ENCODE data around the gene RNASEH2B.

DNA sequence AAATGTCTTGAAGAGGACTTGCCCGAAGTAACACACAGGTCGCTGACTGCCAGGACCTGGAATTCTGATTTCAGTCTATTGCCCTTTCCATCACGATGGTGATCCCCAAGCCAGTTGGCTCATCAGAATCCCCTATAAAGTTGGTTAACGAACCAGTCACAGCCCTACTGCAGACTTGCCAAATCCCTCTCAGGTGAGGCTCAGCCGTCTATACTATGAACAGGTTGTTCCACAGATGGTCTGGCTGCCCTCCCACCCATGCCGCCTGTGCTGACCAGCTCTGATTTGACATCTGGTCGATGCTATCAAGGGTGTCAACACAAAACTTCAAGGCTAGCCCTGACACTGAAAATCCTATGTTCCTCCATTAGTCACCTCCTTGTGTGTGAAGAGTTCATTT is 90.0 kb downstream of the RNASEH2B start:
- TF ChIP-seq CTCF (IDR thresholded peaks at IDR 0.05) (no peak), POLR2A (IDR thresholded peaks at IDR 0.05) (no peak)

Measured in adrenal gland (tissue), 5 donors.